PC-3 (cell line): ENCODE data around the gene TMUB2. TPM values are rescaled to one million over a fixed set of nuclear protein-coding genes. Genes with fewer than 3 reads are reported as not detected.

Source experiments
- ATAC-seq: fragments of 200-7000 bp; cut with Tn5 transposase; 2 replicates; pipeline ENCODE4 v1.9.1; 2020; ENCODE audit warnings: mild to moderate bottlenecking, moderate library complexity
- BruUV-seq: library from RNA; stranded (reverse); fragments of 400-500 nt; replicated peaks from 2 replicates; lab custom pipeline; 2021; lab: Mats Ljungman, UMichigan
- CTCF ChIA-PET: fragments of 300-600 bp; sonication (Branson Sonifier 250); formaldehyde crosslinking; loops from one replicate; lab custom pipeline; 2022; ENCODE audit warnings: antibody characterized with exemption; lab: Charles Lee
- POLR2A ChIA-PET: fragments of 300-600 bp; sonication (Branson Sonifier 250); formaldehyde crosslinking; loops from one replicate; lab custom pipeline; 2022; ENCODE audit warnings: antibody characterized with exemption; ENCODE audit not compliant: unreplicated experiment; lab: Charles Lee
- DNase-seq: peaks from one replicate; pipeline ENCODE4 v3.0.0-alpha.2; 2015
- H2AFZ ChIP-seq: fragments of 300-600 bp; sonication (generic); 2 replicates; pipeline ENCODE4 v1.6.0; 2016; ENCODE audit warnings: antibody characterized with exemption, low read length
- H3F3A ChIP-seq: fragments of 300-600 bp; sonication (generic); one replicate; pipeline ENCODE4 v1.6.0; 2017; ENCODE audit warnings: antibody characterized with exemption, low read length, control low read depth, mild to moderate bottlenecking; ENCODE audit not compliant: unreplicated experiment
- H3K27ac ChIP-seq: fragments of 300-600 bp; sonication (generic); 2 replicates; pipeline ENCODE4 v1.5.1; 2016; ENCODE audit warnings: mild to moderate bottlenecking, low read length
- H3K27me3 ChIP-seq: fragments of 300-600 bp; sonication (generic); 2 replicates; pipeline ENCODE4 v1.6.1; 2016; ENCODE audit warnings: low read length, mixed read lengths
- H3K36me3 ChIP-seq: fragments of 300-600 bp; sonication (generic); 2 replicates; pipeline ENCODE4 v1.6.1; 2016; ENCODE audit warnings: low read depth, mixed run types, low read length, mixed read lengths
- H3K4me1 ChIP-seq: fragments of 300-600 bp; sonication (generic); 2 replicates; pipeline ENCODE4 v1.5.1; 2016; ENCODE audit warnings: low read length; ENCODE audit not compliant: insufficient read depth
- H3K4me2 ChIP-seq: fragments of 300-600 bp; sonication (generic); 2 replicates; pipeline ENCODE4 v1.6.0; 2016; ENCODE audit warnings: low read length
- H3K4me3 ChIP-seq: fragments of 300-600 bp; sonication (generic); 2 replicates; pipeline ENCODE4 v1.5.1; 2016; ENCODE audit warnings: mild to moderate bottlenecking, low read length, mixed read lengths
- H3K79me2 ChIP-seq: fragments of 300-600 bp; sonication (generic); 2 replicates; pipeline ENCODE4 v1.6.1; 2017; ENCODE audit warnings: low read length, mixed read lengths
- H3K9ac ChIP-seq: fragments of 300-600 bp; sonication (generic); 2 replicates; pipeline ENCODE4 v1.6.0; 2016; ENCODE audit warnings: mild to moderate bottlenecking, low read length
- H3K9me2 ChIP-seq: fragments of 300-600 bp; sonication (generic); replicated peaks from 2 replicates; pipeline ENCODE4 v1.6.1; 2016; ENCODE audit warnings: mixed run types, low read length, mixed read lengths
- H3K9me3 ChIP-seq: fragments of 300-600 bp; sonication (generic); 2 replicates; pipeline ENCODE4 v1.6.1; 2016; ENCODE audit warnings: low read length, mixed read lengths
- H4K20me1 ChIP-seq: fragments of 300-600 bp; sonication (generic); 2 replicates; pipeline ENCODE4 v1.6.1; 2016; ENCODE audit warnings: low read length, mixed read lengths
- CTCF ChIP-seq: fragments of 300-600 bp; sonication (generic); conservative IDR thresholded peaks from 2 replicates; pipeline ENCODE4 v1.5.1; 2017; ENCODE audit warnings: antibody characterized with exemption, low read depth, mild to moderate bottlenecking, low read length
- EZH2 ChIP-seq: fragments of 300-600 bp; sonication (generic); IDR thresholded peaks from one replicate; pipeline ENCODE4 v1.6.1; 2017; ENCODE audit warnings: antibody characterized with exemption, mild to moderate bottlenecking, low read length; ENCODE audit not compliant: unreplicated experiment
- EZH2phosphoT487 ChIP-seq: fragments of 300-600 bp; sonication (generic); IDR thresholded peaks from 2 replicates; pipeline ENCODE4 v1.6.1; 2018; ENCODE audit warnings: mild to moderate bottlenecking, antibody characterized with exemption, low read length, borderline replicate concordance
- intact Hi-C: fragments of 100-400 bp; cut with micrococcal nuclease; formaldehyde crosslinking; loops from 2 replicates; pipeline ENCODE4 v1.9.0; 2023
- total RNA-seq: library from RNA; depleted of rRNA; stranded (reverse); fragments of >200 nt; gene quantifications from 2 replicates; pipeline ENCODE4 v1.2.3, GENCODE V29; 2014

Gene TMUB2
- total RNA-seq, 1 experiment from 2014 or later, result 43.4 TPM

- BruUV-seq, result no TSS peak
- no peak overlapping the region for H3K4me2 ChIP-seq
- H3K9ac ChIP-seq, result no peak overlapping the region
- intact Hi-C loops, result no loop called here
- CTCF ChIA-PET, result no interaction called here
- H2AFZ ChIP-seq, result no peak overlapping the region
- POLR2A ChIA-PET, result interaction anchor here (0.9 kb wide), 1 partner anchor 349 kb away, joined by 15 read pairs; no protein-coding TSS in a partner anchor
- H3K9me2 ChIP-seq, result no peaks in the 10 kb centered on the region
- no peak overlapping the region for H3K27ac ChIP-seq
- no peaks in the 10 kb centered on the region for H3K79me2 ChIP-seq
- H3K36me3 ChIP-seq, result peaks cover 8% of the 10 kb centered on the region; the same call in 1 of the 2 replicates
- H3K9me3 ChIP-seq, result no peaks in the 10 kb centered on the region
- H3K27me3 ChIP-seq, result no peaks in the 10 kb centered on the region
- H3K4me3 ChIP-seq, result no peak overlapping the region
- H4K20me1 ChIP-seq, result no peaks in the 10 kb centered on the region
- H3F3A ChIP-seq, result no peaks in the 10 kb centered on the region
- TF ChIP-seq EZH2phosphoT487 (no peak), EZH2 (no peak), CTCF (no peak)
- DNase-seq (no peak), ATAC-seq (no peak)
- 0 out of 2 replicates have a peak, but pooled peaks cover 5% of the 10 kb centered on the region for H3K4me1 ChIP-seq
Measured at GRCh38 chr17:44174427-44174826, 12.3 kb upstream of the TMUB2 start.

GRCh38 chr17:44176257-44176656 is 10.5 kb upstream of the TMUB2 start:
- H3K36me3 ChIP-seq, result peaks cover 8% of the 10 kb centered on the region; the same call in 1 of the 2 replicates
- H3K79me2 ChIP-seq, result no peaks in the 10 kb centered on the region
- H3K27me3 ChIP-seq, result no peaks in the 10 kb centered on the region
- no peak overlapping the region for H2AFZ ChIP-seq
- H3K4me1 ChIP-seq, result no peaks in the 10 kb centered on the region
- no peak overlapping the region for H3K27ac ChIP-seq
- H3K4me3 ChIP-seq, result no peak overlapping the region
- H3F3A ChIP-seq, result no peaks in the 10 kb centered on the region
- intact Hi-C loops, result no loop called here
- no peaks in the 10 kb centered on the region for H3K9me2 ChIP-seq
- H4K20me1 ChIP-seq, result no peaks in the 10 kb centered on the region
- BruUV-seq, result no TSS peak
- H3K4me2 ChIP-seq, result no peak overlapping the region
- ATAC-seq (no peak), DNase-seq (no peak)
- no peak overlapping the region for H3K9ac ChIP-seq
- no peaks in the 10 kb centered on the region for H3K9me3 ChIP-seq
- ChIA-PET POLR2A (no interaction called here), CTCF (interaction anchor here (0.7 kb wide), 1 partner anchor 38 kb away, joined by 3 read pairs; no protein-coding TSS in a partner anchor)
- no peak for TF ChIP-seq CTCF
- TF ChIP-seq EZH2, result no peak
- TF ChIP-seq EZH2phosphoT487, result no peak

- POLR2A ChIA-PET, result no interaction called here
- no peak overlapping the region for H2AFZ ChIP-seq
- no peaks in the 10 kb centered on the region for H3F3A ChIP-seq
- peaks cover 12% of the 10 kb centered on the region; the same call in 1 of the 2 replicates for H3K36me3 ChIP-seq
- no peak overlapping the region for H3K27ac ChIP-seq
- H3K27me3 ChIP-seq, result no peaks in the 10 kb centered on the region
- BruUV-seq, result no TSS peak
- DNase-seq (no peak), ATAC-seq (no peak)
- no peak overlapping the region for H3K4me3 ChIP-seq
- no peak overlapping the region for H3K9ac ChIP-seq
- TF ChIP-seq EZH2, result no peak
- no peak for TF ChIP-seq EZH2phosphoT487
- no peak for TF ChIP-seq CTCF
- no peaks in the 10 kb centered on the region for H3K9me3 ChIP-seq
- intact Hi-C loops, result no loop called here
- CTCF ChIA-PET, result interaction anchor here (0.7 kb wide), 1 partner anchor 38 kb away, joined by 3 read pairs; no protein-coding TSS in a partner anchor
- no peaks in the 10 kb centered on the region for H3K9me2 ChIP-seq
- H3K4me2 ChIP-seq, result no peak overlapping the region
- no peaks in the 10 kb centered on the region for H3K4me1 ChIP-seq
- H4K20me1 ChIP-seq, result no peaks in the 10 kb centered on the region
- peaks cover 3% of the 10 kb centered on the region; the same call in 1 of the 2 replicates for H3K79me2 ChIP-seq
Measured at GRCh38 chr17:44176671-44177501, 9.9 kb upstream of the TMUB2 start.
